Endothelial cell of umbilical vein (primary cell): ENCODE data around the gene GBF1. TPM values are rescaled to one million over a fixed set of nuclear protein-coding genes. Genes with fewer than 3 reads are reported as not detected.

Experiments used
- BruUV-seq: library from RNA; stranded (reverse); fragments of 400-500 nt; replicated peaks from 2 replicates; lab custom pipeline; 2021; lab: Mats Ljungman, UMichigan
- CTCF ChIA-PET: fragments of 300-600, 350-600 bp; sonication (Branson Sonifier 250); formaldehyde crosslinking; loops from one replicate; lab custom pipeline; 2021; ENCODE audit warnings: antibody characterized with exemption, inconsistent platforms; lab: Charles Lee
- POLR2A ChIA-PET: fragments of 300-600, 350-600 bp; sonication (Branson Sonifier 250); formaldehyde crosslinking; loops from one replicate; lab custom pipeline; 2021; ENCODE audit warnings: antibody characterized with exemption, inconsistent platforms; lab: Charles Lee
- DNase-seq: peaks from one replicate; pipeline ENCODE4 v3.0.0-alpha.2; 2011; ENCODE audit warnings: low read depth, low spot score
- FAIRE-seq: peaks from 2 replicates; lab custom pipeline; 2011; peaks lifted over from hg19 to GRCh38; lab: Jason Lieb, UNC
- H2AFZ ChIP-seq: 2 replicates; pipeline ENCODE4 v1.6.0; 2012; ENCODE audit warnings: low read depth, low read length, control low read depth, inconsistent platforms
- H3K27ac ChIP-seq: 2 replicates; pipeline ENCODE4 v1.5.1; 2011; ENCODE audit warnings: low read depth, mild to moderate bottlenecking, control low read depth, low read length, moderate library complexity; ENCODE audit not compliant: insufficient read depth
- H3K27me3 ChIP-seq, 2 experiments: 2 replicates each; pipeline versions ENCODE4 v1.6.0 to v1.6.1; 2011; ENCODE audit warnings: low read length in 2 of 2, mixed read lengths in 1 of 2; ENCODE audit not compliant: control insufficient read depth in 2 of 2, insufficient read depth in 2 of 2
- H3K36me3 ChIP-seq, 2 experiments: 2 replicates in 1 of 2; 3 replicates in 1 of 2; pipeline ENCODE4 v1.5.1; 2011; ENCODE audit warnings: low read length in 2 of 2, mild to moderate bottlenecking in 1 of 2, moderate library complexity in 1 of 2; ENCODE audit not compliant: control insufficient read depth in 2 of 2, insufficient read depth in 2 of 2; ENCODE audit errors: extremely low read depth in 1 of 2
- H3K4me1 ChIP-seq: 3 replicates; pipeline ENCODE4 v1.5.1; 2011; ENCODE audit warnings: mild to moderate bottlenecking, low read length; ENCODE audit not compliant: control insufficient read depth, insufficient read depth; ENCODE audit errors: extremely low read depth
- H3K4me2 ChIP-seq: 2 replicates; pipeline ENCODE4 v1.6.1; 2011; ENCODE audit warnings: low read length, control low read depth, mixed read lengths; ENCODE audit not compliant: insufficient read depth
- H3K4me3 ChIP-seq, 3 experiments: fragments of 200-600 bp in 1 of 3; sonication (generic), shearing (Covaris generic) in 1 of 3; replicated peaks in 1 of 3; 2 replicates each; pipeline ENCODE4 v1.5.1; 2011 to 2016; ENCODE audit warnings: control low read depth in 3 of 3, low read length in 3 of 3, mild to moderate bottlenecking in 2 of 3, inconsistent platforms in 1 of 3, low read depth in 1 of 3, moderate library complexity in 1 of 3; ENCODE audit not compliant: insufficient read depth in 1 of 3
- H3K79me2 ChIP-seq: 2 replicates; pipeline ENCODE4 v1.6.0; 2012; ENCODE audit warnings: low read length, inconsistent platforms; ENCODE audit not compliant: control insufficient read depth, insufficient read depth
- H3K9ac ChIP-seq: replicated peaks from 2 replicates; pipeline ENCODE3; 2011; ENCODE audit warnings: low read length, control low read depth; ENCODE audit not compliant: insufficient read depth; ENCODE audit errors: extremely low read depth
- H3K9me1 ChIP-seq: replicated peaks from 3 replicates; pipeline ENCODE4 v1.6.0; 2011; ENCODE audit warnings: mild to moderate bottlenecking, low read length; ENCODE audit not compliant: control insufficient read depth, insufficient read depth; ENCODE audit errors: extremely low read depth
- H3K9me3 ChIP-seq: replicated peaks from 2 replicates; pipeline ENCODE4 v1.5.1; 2012; ENCODE audit warnings: low read length, inconsistent platforms; ENCODE audit not compliant: control insufficient read depth, insufficient read depth
- H4K20me1 ChIP-seq: replicated peaks from 2 replicates; pipeline ENCODE3; 2011; ENCODE audit warnings: mild to moderate bottlenecking, low read length; ENCODE audit not compliant: control insufficient read depth, insufficient read depth; ENCODE audit errors: extremely low read depth
- EZH2 ChIP-seq: IDR thresholded peaks from 2 replicates; pipeline ENCODE4 v1.6.1; 2012; ENCODE audit warnings: borderline replicate concordance, low read depth, mild to moderate bottlenecking, moderate library complexity, low read length, inconsistent platforms; ENCODE audit not compliant: severe bottlenecking
- FOS ChIP-seq: IDR thresholded peaks from 2 replicates; pipeline ENCODE4 v1.6.1; 2011; ENCODE audit warnings: mild to moderate bottlenecking, low read length, moderate library complexity, borderline replicate concordance; ENCODE audit not compliant: insufficient read depth
- GATA2 ChIP-seq: IDR thresholded peaks from 2 replicates; pipeline ENCODE4 v1.7.0; 2011; ENCODE audit warnings: low read depth, mild to moderate bottlenecking, moderate library complexity, mixed read lengths, low read length; ENCODE audit not compliant: insufficient read length, insufficient read depth
- JUN ChIP-seq: IDR thresholded peaks from 2 replicates; pipeline ENCODE4 v1.6.1; 2011; ENCODE audit warnings: borderline replicate concordance, low read depth; ENCODE audit not compliant: insufficient read length, insufficient read depth
- MYC ChIP-seq: IDR thresholded peaks from one replicate; pipeline ENCODE4 v1.6.1; 2011; ENCODE audit warnings: mild to moderate bottlenecking, low read depth, low read length
- POLR2A ChIP-seq: IDR thresholded peaks from 2 replicates; pipeline ENCODE4 v1.6.1; 2012; ENCODE audit warnings: low read depth, mild to moderate bottlenecking, control low read depth, low read length
- POLR2AphosphoS5 ChIP-seq: IDR thresholded peaks from 2 replicates; pipeline ENCODE4 v1.6.1; 2012; ENCODE audit warnings: low read depth, mild to moderate bottlenecking, control low read depth, low read length, moderate library complexity; ENCODE audit not compliant: insufficient read depth
- dilution Hi-C: fragments of 300-500 bp; cut with MboI; formaldehyde crosslinking; loops from one replicate; pipeline ENCODE4 v1.15.0; 2019; ENCODE audit warnings: low sequenced_read_pairs; ENCODE audit not compliant: extremely low pct_ligation_motif_present
- intact Hi-C: fragments of 100-400 bp; cut with micrococcal nuclease; formaldehyde crosslinking; loops from one replicate; pipeline ENCODE4 v1.10.0; 2022
- polyA plus RNA-seq, 4 experiments: library from polyadenylated mRNA; depleted of rRNA in 3 of 4; stranded (reverse) in 3 of 4; unstranded in 1 of 4; fragments of >200 nt; gene quantifications; 2 replicates each; pipeline versions ENCODE4 v1.2.1 to v1.2.3, GENCODE V29; 2011 to 2012; ENCODE audit warnings: missing spikeins in 1 of 4
- total RNA-seq: library from RNA; stranded (reverse); gene quantifications from 2 replicates; pipeline ENCODE4 v1.2.3, GENCODE V29; 2021
- TF ChIP-seq, protein P1 (sequence below): IDR thresholded peaks from 2 replicates; pipeline ENCODE4 v1.6.1; 2011; ENCODE audit not compliant: insufficient read depth, insufficient read length
- TF ChIP-seq, protein P2 (sequence below), 2 donors: IDR thresholded peaks; 1 replicate in 1 of 2; 2 replicates in 1 of 2; pipeline ENCODE4 v1.5.1; 2011; ENCODE audit warnings: low read length in 2 of 2, mild to moderate bottlenecking in 2 of 2, moderate library complexity in 2 of 2, control low read depth in 1 of 2, inconsistent platforms in 1 of 2, low read depth in 1 of 2; ENCODE audit not compliant: insufficient read depth in 1 of 2; ENCODE audit errors: extremely low read depth in 1 of 2

GBF1 gene
- total and polyA plus RNA-seq, 2 donors (not counting 3 experiments of a cell fraction or from before 2014, with no cell fraction given), result 26.0 to 49.7 TPM

DNA sequence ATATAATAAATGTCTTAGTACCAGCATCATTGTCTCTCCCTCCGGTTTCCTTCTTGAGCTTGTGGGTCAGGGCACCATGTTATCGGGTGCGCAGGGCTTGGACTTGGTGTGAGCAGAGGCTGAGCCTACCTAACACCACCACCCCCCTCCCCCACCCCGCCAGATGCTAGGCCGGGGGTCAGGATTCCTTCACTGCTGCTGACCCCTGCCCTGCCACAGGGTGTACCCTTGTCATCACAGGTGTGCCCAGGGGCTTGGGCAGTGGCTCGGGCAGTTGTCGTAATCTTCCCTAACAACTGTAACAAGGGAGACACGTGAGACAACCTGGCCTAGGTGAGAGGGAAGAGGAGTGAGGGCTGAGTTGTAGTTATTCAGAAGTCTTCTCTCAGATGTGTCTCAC is 137.5 kb downstream of the GBF1 start:
- Histone ChIP-seq H3K4me3 (no peak overlapping the region), H4K20me1 (no peaks in the 10 kb centered on the region), H3K9ac (no peak overlapping the region), H3K27ac (no peak overlapping the region), H3K4me1 (no peaks in the 10 kb centered on the region), H3K9me1 (no peaks in the 10 kb centered on the region), H2AFZ (no peak overlapping the region), H3K27me3 (no peaks in the 10 kb centered on the region), H3K9me3 (no peaks in the 10 kb centered on the region), H3K79me2 (no peaks in the 10 kb centered on the region), H3K36me3 (peaks cover 3 to 29% of the 10 kb centered on the region in 2 experiments), H3K4me2 (no peak overlapping the region)
- FAIRE-seq (no peak), DNase-seq (no peak)
- POLR2A ChIA-PET, result no interaction called here
- TF ChIP-seq POLR2A (no peak), EZH2 (no peak), MYC (no peak), JUN (no peak), GATA2 (no peak), POLR2AphosphoS5 (no peak), FOS (no peak)
- TF ChIP-seq, protein P1, sequence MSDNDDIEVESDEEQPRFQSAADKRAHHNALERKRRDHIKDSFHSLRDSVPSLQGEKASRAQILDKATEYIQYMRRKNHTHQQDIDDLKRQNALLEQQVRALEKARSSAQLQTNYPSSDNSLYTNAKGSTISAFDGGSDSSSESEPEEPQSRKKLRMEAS, result no peak
- TF ChIP-seq, protein P2, sequence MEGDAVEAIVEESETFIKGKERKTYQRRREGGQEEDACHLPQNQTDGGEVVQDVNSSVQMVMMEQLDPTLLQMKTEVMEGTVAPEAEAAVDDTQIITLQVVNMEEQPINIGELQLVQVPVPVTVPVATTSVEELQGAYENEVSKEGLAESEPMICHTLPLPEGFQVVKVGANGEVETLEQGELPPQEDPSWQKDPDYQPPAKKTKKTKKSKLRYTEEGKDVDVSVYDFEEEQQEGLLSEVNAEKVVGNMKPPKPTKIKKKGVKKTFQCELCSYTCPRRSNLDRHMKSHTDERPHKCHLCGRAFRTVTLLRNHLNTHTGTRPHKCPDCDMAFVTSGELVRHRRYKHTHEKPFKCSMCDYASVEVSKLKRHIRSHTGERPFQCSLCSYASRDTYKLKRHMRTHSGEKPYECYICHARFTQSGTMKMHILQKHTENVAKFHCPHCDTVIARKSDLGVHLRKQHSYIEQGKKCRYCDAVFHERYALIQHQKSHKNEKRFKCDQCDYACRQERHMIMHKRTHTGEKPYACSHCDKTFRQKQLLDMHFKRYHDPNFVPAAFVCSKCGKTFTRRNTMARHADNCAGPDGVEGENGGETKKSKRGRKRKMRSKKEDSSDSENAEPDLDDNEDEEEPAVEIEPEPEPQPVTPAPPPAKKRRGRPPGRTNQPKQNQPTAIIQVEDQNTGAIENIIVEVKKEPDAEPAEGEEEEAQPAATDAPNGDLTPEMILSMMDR (IDR thresholded peaks at IDR 0.05; ENCODE audit: extremely low read depth in 1 of 2, insufficient read depth in 1 of 2, low read depth in 1 of 2, low read length in 2 of 2), result no peak
- dilution Hi-C loops, result no loop called here
- intact Hi-C loops, result no loop called here
- no TSS peak for BruUV-seq
- CTCF ChIA-PET, result interaction anchor here (0.6 to 5.0 kb wide), 8 partner anchors 11 to 213 kb away, joined by 3 to 30 read pairs (median 8); partner anchors contain the start of gene NFKB2
